HG03558 (cell line): ENCODE data around the gene THRA.

ENCODE experiments used
- ATAC-seq: cut with Tn5 transposase; IDR thresholded peaks from one replicate; pipeline ENCODE4 v1.9.1; 2021; ENCODE audit warnings: moderate number of reproducible peaks; ENCODE audit not compliant: unreplicated experiment; ENCODE audit errors: extremely low read depth

Gene THRA

DNA sequence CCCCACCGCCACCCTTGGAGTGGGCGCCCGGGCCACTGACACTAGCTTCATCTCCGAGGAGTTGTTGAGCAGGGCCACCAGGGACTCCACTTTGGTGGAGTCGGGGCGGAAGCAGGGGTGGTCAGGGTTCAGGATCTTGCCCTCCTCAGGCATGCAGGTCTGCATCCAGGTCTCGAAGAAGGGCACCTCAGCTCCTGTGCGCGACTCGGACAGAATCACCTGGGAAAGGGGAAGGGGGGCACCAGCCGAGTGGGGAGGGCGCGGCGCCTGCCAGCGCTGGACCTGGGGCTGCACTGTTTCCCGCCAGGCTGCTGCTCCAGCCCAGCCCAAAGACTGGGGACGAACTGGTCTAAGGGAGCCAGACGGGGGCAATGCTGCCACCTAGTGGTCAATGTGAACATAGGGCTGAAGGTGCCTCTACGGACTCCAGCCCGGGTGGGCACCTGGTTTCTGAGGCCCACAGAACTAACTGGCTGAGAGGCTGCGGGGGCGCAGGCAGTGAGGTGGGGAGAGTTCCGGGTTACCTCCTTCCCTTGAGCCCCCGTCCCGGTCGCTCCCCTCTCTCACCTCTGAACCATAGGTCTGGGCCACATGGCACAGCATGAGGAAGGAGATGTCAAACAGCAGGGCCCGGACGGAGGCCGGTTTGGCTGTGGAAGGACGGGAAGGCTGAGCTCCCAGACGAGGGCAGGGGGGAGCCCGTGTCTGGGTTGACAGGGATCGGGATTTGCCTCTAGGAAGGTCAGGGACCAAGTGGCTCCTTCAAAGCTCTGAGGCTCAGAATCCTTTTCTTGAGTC lies 35.8 kb upstream of the THRA start:
- ATAC-seq, result no peak

DNA sequence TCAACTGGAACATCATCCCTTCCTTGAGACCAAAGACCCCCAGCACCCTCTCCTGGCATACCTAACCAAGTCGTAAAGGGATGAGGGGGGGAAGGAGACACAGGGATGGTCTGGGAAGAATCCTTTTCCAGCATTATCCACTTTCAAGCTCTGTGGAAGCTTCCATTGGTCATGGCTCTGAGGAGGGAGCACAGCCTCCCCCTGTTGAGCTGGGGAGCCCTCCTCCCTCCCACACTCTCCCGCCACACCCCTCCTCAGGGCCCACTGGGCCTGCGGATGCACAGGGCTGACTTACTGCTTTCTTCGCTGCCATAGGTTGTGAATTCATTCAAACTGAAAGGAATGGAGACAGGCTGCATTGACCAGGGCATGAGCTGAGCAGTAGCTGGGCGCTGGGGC lies 35.2 kb upstream of the THRA start:
- no peak for ATAC-seq

DNA sequence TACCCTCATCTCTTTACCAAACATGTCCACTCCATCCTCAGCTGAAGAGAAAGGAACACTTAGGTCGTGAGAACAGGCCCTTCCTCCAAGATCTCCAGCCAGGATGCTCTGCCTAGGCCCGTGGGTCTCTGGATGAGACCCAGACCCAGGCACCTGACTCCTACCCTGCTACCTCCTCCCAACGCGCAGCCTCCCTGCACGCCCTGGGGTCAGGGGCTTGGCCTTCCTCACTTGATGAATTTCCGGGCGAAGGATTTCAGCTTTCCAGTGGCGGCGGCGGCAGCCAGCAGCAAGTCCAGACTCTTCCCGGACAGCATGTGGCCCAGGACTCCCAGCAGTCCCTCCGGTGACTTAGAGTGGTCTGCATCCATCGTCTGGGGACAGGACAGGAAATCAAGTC lies 34.2 kb upstream of the THRA start:
- no peak for ATAC-seq

DNA sequence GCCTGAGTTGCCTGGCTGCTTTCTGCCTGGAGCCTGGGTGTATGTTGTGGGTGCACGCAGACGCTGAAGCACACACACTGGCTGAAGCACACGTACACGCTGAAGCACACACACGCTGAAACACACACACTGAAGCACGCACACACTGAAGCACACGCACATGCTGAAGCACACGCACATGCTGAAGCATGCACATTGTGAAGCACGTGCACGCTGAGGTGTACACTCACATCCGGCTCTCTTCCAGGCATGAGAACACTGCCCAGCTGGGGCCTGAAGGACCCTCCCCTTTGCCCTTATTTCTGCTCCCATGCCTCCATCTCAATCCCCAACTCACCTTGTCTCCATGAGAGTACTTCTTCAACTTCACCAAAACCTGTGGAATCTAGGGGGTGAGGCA lies 31.1 kb upstream of the THRA start:
- ATAC-seq, result no peak

DNA sequence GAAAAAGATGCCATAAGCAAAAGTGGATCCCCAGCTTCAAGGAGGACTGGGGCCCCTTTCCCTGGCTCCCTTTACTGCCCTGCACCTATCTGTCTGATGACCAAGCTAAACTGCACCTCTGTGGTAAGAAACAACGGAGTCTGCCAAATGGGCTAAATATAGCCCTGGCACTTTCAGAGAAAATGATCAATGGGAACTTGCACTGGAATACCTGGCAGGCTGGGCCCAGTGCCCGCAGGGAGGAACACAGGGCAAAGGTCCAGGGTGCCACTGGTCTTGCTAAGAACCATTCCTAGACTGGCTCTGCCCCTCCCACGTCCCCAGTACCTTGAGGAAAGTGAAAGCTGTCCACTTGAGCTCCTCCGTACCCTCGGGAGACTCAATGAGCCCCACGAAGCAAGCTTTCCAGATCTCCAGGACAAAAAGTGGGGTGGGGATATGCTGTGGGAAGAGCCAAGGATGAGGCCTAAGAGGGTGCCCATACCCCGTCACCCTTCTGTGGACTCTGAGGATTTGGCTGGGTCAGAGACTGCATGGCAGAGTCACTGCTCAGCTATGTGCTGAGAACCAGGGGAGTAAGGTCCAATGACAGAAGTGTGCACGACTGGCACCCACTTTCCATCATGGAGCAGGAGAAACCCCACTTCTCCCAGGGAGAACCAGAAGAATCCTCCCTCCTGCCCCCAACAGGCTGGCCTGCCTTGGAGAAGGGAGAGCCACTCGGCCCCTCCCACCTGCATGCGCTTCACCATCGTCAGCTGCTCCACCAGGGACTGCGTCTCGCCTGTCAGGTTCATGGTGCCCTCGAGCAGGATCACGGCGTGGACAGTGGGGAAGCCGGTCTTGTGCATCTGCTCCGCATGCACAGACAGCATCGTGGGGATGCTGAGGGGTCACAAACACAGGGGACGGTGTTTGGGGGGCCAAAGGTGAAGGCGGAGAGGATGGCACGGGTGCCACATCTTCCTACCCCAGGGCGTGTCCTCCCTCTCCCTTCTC lies 30.1 kb upstream of the THRA start:
- no peak for ATAC-seq

DNA sequence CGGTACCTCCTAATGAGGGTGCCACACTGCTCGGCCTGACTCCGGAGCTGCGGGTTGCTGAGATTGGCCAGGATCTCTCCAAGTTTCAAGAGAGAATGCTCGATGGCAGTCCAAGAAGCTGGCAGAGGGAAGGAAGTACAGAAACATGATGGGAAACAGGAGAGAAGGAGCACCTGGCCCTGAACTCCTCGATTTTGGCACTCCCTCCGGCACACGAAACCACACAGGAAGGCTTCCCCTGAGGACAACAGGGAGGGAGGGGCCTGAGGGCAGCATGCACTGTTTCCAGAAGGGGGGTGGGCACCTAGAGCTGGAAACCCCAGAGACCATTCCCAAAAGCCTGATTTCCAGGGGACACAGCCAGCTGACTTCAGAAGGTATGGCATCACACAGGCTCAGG lies 29.4 kb upstream of the THRA start:
- no peak for ATAC-seq

DNA sequence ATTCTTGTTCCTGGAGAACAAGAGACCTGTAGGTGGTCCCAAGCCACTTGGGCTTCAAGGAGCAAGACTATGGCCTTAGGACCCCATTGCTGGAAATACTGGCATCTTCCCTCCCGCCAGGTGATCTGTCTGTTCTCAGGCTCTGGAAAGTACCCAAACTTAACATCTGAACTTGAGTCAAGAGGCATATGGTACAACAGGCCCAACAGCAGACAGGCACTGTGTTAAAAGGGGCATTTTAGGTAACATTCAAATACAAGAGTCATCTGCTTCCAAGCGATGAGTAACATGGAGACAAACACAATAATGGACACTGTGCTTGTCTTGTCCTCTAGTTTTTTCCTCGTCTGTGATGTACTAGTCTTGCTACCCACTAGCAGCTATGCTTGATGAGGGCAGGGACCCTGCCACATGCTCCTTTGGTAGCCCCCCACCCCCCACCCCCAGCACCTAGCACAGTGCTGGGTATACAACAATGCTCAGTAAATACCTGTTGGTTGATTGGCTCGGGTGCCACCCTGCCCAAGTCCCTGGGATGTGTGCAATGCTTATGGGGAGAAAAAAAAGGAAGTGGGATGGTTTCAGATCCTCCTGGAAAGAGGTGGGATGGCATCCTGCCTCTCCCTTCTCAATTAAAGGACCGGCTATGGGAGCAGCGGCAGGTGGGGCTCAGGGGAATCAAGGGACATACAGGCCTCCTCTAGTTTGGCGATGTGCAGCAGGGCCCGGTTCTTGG lies 28.2 kb upstream of the THRA start:
- ATAC-seq, result no peak

DNA sequence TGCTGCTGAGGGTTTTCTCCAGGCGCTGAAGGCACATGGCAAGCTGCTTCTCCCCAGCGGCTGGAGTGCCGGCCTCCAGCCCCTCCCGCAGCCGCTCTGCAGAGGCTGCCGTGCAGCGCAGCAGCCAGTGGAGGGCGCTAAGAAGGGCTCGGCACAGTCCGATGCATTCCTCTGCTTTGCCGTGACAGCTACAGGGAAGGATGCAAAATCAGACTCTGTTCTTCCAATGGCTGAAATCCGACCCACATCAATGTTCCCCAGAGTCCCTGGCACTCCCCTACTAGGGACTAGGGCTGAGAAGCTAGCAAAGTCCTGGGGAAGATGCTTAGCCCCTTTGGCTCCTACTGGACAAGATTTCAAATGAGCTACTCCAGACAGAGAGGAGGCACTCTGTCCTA lies 27.6 kb upstream of the THRA start:
- no peak for ATAC-seq

DNA sequence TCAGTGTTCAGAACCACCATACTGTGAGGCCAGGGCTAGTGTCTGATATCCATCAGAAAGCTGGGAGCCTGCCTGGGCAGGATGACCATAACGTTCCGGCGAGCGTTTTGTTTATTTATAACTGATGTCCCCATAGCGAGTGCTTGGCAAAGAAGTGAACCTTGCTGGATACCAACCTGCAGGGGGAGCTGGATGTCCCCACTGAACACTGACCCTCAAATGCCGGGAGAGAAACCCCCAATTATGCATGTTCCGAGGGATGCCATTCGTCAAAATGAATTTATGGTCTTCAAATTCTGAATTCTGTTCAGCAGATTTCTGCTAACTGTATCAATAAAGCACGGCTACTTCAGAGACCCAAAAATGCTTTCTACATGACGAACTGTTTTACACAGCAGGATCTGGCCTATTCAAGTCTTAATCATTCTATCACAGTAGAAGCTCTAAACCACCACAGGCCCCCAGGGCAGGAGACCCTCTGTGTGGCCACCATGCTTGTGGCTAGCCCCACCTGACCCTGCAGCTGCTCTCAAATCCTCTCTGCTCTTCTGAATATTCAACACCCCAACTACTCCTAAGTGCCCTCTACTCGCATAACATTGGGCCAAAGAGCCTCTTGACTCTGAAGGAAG lies 23.8 kb upstream of the THRA start:
- ATAC-seq, result no peak

DNA sequence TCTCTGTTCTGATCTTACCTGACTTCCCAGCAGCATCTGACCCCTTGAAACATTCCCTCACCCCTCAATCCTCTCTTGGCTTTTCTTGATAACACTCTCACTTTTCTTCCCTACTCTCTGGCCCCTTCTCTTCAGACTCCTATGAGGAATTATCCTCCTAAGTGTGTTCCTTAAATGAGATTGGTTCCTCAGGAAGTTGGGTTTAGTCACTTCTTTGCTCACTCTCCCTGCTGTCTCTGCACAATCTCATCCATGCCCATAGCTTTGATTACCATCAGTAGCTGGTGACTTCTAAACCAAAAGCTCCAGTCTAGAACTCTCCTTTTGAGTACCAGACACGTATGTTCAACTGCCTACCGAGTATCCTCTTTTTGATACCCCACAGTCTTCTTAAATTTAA lies 21.6 kb upstream of the THRA start:
- ATAC-seq, result no peak

DNA sequence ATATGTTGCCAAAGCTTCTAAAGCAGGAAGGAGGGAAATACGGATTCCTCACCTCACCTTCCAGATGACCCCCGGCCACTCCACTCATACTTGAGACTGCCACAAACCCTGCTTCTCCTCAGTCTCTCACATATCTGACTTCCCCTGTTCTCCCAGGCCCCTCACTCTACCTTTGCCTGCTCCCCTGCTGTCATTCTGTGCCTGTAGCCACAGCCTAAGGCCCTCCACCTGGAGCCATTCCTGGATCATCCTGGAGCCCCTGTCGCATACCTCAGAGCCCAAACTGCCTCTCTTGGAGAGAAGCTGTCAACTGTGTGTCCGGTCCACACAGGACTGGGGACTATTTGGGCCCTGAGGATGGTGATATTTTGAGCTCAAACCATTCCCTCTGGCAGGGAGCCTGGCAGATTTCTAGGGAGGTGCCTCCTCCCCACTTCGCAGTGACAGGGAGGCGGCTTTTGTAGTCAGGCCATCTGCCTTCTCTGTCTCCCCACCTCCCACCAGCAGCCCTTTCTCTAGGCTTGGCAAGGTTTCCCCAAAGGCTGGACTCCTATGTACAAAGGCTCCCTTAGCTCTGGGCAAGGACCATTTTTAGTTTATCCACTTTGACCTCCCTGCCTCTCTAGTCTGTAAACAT lies 6.3 kb upstream of the THRA start:
- no peak for ATAC-seq

DNA sequence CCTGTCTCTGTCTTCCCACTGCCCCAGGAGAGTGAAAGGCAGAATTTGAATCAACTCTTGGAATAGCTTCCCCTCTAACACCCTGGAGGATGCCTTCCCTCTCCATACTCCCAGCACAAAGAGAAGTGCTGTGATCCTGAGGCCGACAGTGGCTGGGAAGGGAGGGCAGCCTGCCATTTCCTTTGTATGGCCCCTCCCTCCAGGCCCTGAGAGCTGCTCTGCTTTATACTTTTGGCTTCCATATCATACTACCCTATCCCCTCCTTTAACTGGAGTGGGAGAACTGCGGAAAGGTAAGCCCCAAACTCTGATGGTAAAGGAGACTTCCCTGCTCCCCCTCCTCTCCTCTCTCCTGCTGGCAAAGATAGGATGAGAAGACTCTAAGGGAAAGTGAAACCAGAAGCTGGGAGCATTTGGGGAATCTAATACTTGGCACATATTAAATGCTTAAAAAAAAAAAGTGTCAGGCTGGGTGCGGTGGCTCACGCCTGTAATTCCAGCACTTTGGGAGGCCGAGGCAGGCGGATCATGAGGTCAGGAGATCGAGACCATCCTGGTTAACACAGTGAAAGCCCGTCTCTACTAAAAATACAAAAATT lies 4.5 kb upstream of the THRA start:
- no peak for ATAC-seq

DNA sequence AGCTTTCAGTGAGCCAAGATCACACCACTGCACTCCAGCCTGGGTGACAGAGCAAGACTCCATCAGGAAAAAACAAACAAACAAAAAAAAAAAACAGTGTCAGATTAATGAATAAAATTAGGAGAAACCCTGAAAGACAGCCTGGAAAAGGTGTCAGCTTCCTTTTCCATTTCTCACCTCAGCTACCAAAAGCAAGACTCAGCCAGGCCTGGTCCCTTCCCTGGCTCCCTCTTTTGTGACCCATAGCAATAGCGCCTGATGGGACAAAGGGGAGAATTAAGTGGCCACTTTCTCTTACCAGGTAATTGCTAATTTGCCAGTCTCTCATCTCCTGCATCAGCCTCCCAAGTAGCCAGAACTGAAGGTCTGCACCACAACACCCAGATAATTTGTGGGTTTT lies 3.9 kb upstream of the THRA start:
- no peak for ATAC-seq

DNA sequence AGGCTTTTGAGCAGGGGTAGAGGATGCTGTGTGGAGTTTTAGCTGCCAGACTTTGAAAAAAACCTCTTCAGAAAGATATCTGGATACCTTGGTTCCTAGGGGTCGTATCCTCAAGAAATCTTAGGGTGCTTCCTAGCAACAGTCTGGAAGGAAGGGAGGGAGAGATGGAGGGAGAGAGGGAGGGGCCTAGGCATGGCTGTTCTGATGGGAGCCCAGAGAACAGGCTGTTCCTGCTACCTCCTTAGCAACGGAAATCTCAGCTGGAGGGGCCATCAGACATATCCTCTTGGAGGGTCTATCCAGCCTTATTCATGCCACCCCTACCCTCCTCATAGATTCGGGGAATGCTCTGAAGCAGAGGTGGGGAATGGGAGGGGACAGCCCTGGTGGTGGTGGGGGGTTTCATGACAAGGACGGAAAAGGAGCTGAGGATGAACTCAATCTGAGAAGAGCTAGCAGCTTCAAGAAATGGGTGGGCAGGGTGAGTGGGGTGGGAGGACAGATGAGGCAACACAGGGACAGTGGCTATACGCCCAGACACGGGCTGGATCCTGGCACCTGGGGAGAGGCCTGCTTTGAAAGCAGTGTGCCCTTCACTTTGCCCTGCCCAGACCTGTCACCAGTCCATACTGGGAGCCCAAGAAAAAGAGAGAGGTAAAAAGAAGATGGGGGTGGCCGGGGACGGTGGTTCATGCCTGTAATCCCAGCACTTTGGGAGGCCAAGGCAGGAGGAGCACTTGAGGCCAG lies 2.9 kb upstream of the THRA start:
- no peak for ATAC-seq

DNA sequence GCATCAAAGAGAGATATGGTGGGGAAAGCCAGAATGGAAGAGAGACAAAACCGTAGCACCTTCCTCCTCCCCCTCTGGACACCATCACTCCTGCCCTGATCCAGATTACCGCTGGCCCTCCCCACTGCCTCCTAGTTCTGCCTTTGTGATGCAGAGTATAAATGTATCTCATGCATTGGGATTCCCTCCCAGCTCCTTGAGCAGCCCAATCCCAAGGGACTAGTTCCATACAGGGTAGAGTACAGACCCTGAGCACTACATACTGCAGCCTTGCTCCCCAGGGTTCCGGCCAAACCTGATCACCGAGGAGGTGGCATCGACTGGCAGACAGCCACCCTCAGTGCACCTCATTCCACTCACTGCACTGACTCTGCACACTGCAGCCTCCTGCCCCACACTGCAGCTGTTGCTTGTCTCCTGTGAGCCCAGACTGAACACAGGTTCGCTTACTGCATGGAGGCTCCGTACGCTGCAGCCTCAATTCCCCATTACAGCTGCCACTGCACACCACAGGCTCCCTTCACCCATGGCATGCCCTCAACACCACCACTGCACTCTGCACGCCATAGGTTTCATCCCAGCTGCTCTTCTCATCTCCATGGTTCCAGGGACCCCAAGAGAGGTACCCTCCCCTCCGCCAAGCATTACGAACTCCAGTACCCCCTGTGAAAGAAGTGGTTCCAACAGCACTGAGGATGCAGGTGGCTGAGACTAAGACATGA lies 1.7 kb upstream of the THRA start:
- no peak for ATAC-seq

DNA sequence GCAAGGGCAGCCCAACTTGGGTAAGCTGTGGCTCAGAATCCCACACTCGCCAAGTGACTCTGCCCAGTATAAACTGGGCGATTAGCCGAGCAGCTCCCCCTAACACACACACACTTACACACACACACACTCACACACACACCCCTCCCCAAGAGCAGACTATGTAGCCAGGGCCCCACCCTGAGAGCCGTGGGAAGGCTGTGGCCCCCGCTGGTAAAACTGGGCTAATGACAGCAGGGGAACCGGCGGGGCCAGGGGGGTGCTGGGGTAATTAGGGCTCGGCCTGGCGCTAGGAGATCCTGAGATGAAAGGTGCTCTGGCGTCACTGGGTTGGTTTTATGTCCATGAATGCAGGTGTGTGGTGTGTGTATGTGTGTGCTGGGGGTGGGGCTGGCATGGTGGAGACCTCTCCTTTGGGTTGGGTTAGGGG lies 1.1 kb upstream of the THRA start:
- no peak for ATAC-seq

DNA sequence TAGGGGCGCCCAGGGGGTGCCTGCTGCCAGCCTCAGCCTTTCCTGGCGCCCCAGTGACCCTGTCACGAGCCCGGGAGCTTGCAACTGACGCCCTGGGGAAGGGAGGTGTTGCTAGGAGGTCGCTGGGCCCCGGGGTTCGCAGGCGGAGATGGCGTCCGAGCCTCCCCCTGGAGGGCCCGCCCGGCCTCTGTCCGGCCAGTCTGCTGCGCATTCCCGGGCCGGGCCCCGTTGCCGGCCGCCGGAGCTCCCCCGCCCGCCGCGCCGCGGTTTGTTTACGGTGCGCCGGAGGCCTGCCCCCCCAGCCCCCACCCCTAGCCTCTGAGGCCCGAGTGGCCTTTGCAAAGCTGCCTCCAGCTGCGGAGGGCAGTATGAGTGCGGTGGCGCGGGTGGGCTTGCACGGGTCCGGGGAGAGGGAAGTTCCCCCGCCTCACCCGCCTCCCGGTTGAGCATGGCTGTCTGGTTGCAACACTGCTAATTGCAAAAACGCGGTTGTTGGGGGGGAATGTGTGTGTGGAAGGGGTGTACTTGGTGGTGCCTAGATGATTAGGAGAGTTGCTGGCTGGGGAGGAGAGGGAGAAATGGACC lies 514 bp downstream of the THRA start:
- ATAC-seq, result no peak
